Gastrocnemius medialis (tissue), 4 donors: ENCODE results near the gene ADAM17.

ENCODE experiments used
- POLR2A ChIP-seq, 2 donors: fragments of 450-650 bp; IDR thresholded peaks; one replicate each; pipeline ENCODE4 v1.6.1; 2017; ENCODE audit warnings: antibody characterized with exemption in 2 of 2, mild to moderate bottlenecking in 2 of 2, moderate library complexity in 2 of 2
- TF ChIP-seq, protein P1 (sequence below), 5 experiments: fragments of 450-650 bp in 3 of 5; fragments of 200-600 bp in 2 of 5; sonication (generic) in 2 of 5; IDR thresholded peaks in 4 of 5; conservative IDR thresholded peaks in 1 of 5; 1 replicate in 4 of 5; 2 replicates in 1 of 5; pipeline ENCODE4 v1.5.1; 2016 to 2019; ENCODE audit warnings: antibody characterized with exemption in 5 of 5, mild to moderate bottlenecking in 3 of 5, moderate library complexity in 3 of 5

DNA sequence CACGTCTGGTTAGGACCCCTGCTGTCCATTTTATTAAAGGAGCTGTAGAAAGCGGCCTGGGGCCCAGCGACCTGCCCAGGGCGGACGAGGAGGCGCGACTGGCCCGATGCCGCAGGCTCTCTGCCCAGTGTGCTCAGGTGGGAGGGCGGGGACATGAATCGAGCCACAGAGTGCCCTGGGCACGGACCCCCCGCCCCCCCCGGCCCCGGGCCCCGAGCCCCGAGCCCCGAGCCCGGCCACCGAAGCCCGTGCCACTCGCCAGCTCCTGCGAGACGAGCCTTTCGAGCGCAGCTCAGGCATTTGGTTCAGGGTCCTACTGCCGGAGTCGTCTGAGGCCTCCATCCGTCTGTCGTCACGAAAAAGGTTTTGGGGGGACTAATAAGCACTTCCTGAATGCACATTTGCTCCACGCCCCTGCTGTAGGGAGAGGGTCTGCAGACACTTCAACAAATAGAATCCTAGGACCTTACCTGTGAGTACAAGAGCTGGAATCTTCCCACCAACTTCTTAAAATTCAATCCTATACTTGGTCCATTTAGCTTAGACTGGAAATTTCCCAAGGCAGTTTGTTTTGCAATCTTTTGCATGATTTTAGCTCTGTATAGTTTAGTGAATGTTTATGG, 602 bp upstream of the ADAM17 start:
- TF ChIP-seq POLR2A (IDR thresholded peaks at IDR 0.05), result no peak
- TF ChIP-seq, protein P1, sequence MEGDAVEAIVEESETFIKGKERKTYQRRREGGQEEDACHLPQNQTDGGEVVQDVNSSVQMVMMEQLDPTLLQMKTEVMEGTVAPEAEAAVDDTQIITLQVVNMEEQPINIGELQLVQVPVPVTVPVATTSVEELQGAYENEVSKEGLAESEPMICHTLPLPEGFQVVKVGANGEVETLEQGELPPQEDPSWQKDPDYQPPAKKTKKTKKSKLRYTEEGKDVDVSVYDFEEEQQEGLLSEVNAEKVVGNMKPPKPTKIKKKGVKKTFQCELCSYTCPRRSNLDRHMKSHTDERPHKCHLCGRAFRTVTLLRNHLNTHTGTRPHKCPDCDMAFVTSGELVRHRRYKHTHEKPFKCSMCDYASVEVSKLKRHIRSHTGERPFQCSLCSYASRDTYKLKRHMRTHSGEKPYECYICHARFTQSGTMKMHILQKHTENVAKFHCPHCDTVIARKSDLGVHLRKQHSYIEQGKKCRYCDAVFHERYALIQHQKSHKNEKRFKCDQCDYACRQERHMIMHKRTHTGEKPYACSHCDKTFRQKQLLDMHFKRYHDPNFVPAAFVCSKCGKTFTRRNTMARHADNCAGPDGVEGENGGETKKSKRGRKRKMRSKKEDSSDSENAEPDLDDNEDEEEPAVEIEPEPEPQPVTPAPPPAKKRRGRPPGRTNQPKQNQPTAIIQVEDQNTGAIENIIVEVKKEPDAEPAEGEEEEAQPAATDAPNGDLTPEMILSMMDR (IDR thresholded peaks at IDR 0.05 in 4 of 5, conservative IDR thresholded peaks at IDR 0.05 in 1 of 5), result no peak
